Hepatocyte (in vitro differentiated cells): Measurements from ENCODE around the gene TANGO6. TPM values are rescaled to one million over a fixed set of nuclear protein-coding genes. Genes with fewer than 3 reads are reported as not detected.

ENCODE experiments used
- DNase-seq: peaks from one replicate; pipeline ENCODE4 v3.0.0-alpha.2; 2016; ENCODE audit warnings: low spot score
- H2AFZ ChIP-seq: fragments of 200-600 bp; sonication (generic); 2 replicates; pipeline ENCODE4 v1.6.0; 2016; ENCODE audit warnings: antibody characterized with exemption, mild to moderate bottlenecking
- H3K27ac ChIP-seq: fragments of 200-600 bp; sonication (generic); 2 replicates; pipeline ENCODE4 v1.5.1; 2016; ENCODE audit warnings: mild to moderate bottlenecking
- H3K27me3 ChIP-seq: fragments of 200-600 bp; sonication (generic); 2 replicates; pipeline ENCODE4 v1.6.1; 2016
- H3K36me3 ChIP-seq: fragments of 200-600 bp; sonication (generic); replicated peaks from 2 replicates; pipeline ENCODE4 v1.5.1; 2016; ENCODE audit warnings: low read depth; ENCODE audit not compliant: insufficient read depth
- H3K4me1 ChIP-seq: fragments of 200-600 bp; sonication (generic); 2 replicates; pipeline ENCODE4 v1.5.1; 2016; ENCODE audit warnings: mild to moderate bottlenecking, moderate library complexity; ENCODE audit not compliant: insufficient read depth
- H3K4me2 ChIP-seq: fragments of 200-600 bp; sonication (generic); 2 replicates; pipeline ENCODE4 v1.6.0; 2016
- H3K4me3 ChIP-seq: fragments of 200-600 bp; sonication (generic); 2 replicates; pipeline ENCODE4 v1.5.1; 2016; ENCODE audit warnings: mild to moderate bottlenecking
- H3K79me2 ChIP-seq: fragments of 200-600 bp; sonication (generic); 2 replicates; pipeline ENCODE4 v1.6.0; 2017; ENCODE audit warnings: mild to moderate bottlenecking
- H3K9me2 ChIP-seq: fragments of 200-600 bp; sonication (generic); replicated peaks from 2 replicates; pipeline ENCODE4 v1.6.0; 2017; ENCODE audit warnings: mild to moderate bottlenecking; ENCODE audit not compliant: insufficient read depth
- H3K9me3 ChIP-seq: fragments of 200-600 bp; sonication (generic); 2 replicates; pipeline ENCODE4 v1.5.1; 2016; ENCODE audit warnings: low read depth, mild to moderate bottlenecking
- H4K20me1 ChIP-seq: fragments of 200-600 bp; sonication (generic); 2 replicates; pipeline ENCODE4 v1.6.0; 2016; ENCODE audit warnings: mild to moderate bottlenecking; ENCODE audit not compliant: insufficient read depth, poor library complexity, severe bottlenecking
- EZH2 ChIP-seq: fragments of 200-600 bp; sonication (generic); IDR thresholded peaks from 2 replicates; pipeline ENCODE4 v1.6.1; 2016; ENCODE audit warnings: antibody characterized with exemption, mild to moderate bottlenecking, borderline replicate concordance
- EZH2phosphoT487 ChIP-seq: fragments of 200-600 bp; sonication (generic); IDR thresholded peaks from one replicate; pipeline ENCODE4 v1.6.1; 2018; ENCODE audit warnings: antibody characterized with exemption, mild to moderate bottlenecking, low read depth, moderate library complexity; ENCODE audit not compliant: unreplicated experiment, severe bottlenecking
- WGBS: methylation state at CpG from one replicate; pipeline ENCODE4 v1.1.6; 2016; ENCODE audit warnings: low lambda C conversion rate; ENCODE audit errors: missing lambda C conversion rate; 5-methylcytosine and 5-hydroxymethylcytosine counted together
- polyA plus RNA-seq: library from polyadenylated mRNA; unstranded; fragments of >200 nt; fragmentation: Nextera tagmentation; extraction: Ambion mirVana; gene quantifications from 2 replicates; pipeline ENCODE4 v1.2.1, GENCODE V29; 2016
- total RNA-seq: library from RNA; depleted of rRNA; stranded (reverse); fragments of >200 nt; gene quantifications from 2 replicates; pipeline ENCODE4 v1.2.3, GENCODE V29; 2014
- TF ChIP-seq, protein P1 (sequence below): fragments of 200-600 bp; sonication (generic); IDR thresholded peaks from 2 replicates; pipeline ENCODE4 v1.5.1; 2016; ENCODE audit warnings: antibody characterized with exemption, mild to moderate bottlenecking; ENCODE audit not compliant: poor library complexity

TANGO6 gene
- total and polyA plus RNA-seq, 2 experiments from 2014 or later: 4.8 to 6.5 TPM

DNA sequence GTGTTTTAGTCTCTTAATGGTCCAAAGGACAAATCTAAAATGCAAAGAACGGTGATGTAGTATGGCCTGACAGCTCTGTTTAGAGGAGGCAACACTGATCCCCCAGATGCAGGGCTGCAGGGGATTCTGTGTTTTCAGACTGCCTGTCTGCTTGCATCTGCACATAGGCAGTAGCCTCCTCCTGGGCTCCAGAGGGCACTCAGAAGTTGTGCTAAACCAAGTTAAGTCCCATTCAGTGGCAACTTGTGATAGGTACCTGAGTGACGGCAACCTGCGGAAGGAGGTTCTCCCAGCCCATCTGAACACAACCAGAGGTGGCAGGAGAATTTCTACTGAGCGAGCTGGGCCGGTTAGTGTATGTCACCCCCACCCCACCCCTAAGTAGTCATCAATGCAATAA lies 272.0 kb downstream of the TANGO6 start:
- Histone ChIP-seq H3K9me3 (no peaks in the 10 kb centered on the region), H3K9me2 (no peaks in the 10 kb centered on the region), H4K20me1 (peaks cover 9% of the 10 kb centered on the region), H3K27me3 (no peaks in the 10 kb centered on the region), H3K4me1 (no peaks in the 10 kb centered on the region), H3K4me2 (no peak overlapping the region), H3K27ac (no peak overlapping the region), H3K79me2 (no peaks in the 10 kb centered on the region), H3K4me3 (no peak overlapping the region), H3K36me3 (no peaks in the 10 kb centered on the region), H2AFZ (no peak overlapping the region)
- TF ChIP-seq, protein P1, sequence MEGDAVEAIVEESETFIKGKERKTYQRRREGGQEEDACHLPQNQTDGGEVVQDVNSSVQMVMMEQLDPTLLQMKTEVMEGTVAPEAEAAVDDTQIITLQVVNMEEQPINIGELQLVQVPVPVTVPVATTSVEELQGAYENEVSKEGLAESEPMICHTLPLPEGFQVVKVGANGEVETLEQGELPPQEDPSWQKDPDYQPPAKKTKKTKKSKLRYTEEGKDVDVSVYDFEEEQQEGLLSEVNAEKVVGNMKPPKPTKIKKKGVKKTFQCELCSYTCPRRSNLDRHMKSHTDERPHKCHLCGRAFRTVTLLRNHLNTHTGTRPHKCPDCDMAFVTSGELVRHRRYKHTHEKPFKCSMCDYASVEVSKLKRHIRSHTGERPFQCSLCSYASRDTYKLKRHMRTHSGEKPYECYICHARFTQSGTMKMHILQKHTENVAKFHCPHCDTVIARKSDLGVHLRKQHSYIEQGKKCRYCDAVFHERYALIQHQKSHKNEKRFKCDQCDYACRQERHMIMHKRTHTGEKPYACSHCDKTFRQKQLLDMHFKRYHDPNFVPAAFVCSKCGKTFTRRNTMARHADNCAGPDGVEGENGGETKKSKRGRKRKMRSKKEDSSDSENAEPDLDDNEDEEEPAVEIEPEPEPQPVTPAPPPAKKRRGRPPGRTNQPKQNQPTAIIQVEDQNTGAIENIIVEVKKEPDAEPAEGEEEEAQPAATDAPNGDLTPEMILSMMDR: no peak
- no peak for TF ChIP-seq EZH2
- TF ChIP-seq EZH2phosphoT487: no peak
- WGBS: 97% methylated on average over 5 of the region's 5 CpGs
- no peak for DNase-seq

DNA sequence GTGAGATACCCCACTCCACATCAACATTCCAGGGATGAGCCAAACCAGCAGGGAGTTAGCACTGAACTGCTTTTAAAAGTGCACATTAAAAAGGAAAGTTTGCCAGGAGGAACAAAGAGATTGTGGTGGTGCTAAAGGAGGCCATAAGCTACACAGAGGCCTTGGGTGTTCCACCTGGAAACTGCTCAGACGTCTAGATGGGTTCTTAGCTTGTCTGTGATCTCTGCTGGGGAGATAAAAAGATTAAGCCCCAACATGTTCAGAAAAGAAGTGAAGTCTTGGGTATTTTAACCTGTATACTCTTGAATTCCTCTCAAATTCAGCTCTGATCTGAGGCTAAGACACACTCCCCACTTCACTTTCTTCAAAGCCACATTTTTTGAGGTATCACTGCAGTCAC lies 272.5 kb downstream of the TANGO6 start:
- TF ChIP-seq EZH2 (no peak), EZH2phosphoT487 (no peak)
- TF ChIP-seq, protein P1: no peak
- H3K27me3 ChIP-seq: no peaks in the 10 kb centered on the region
- no peak overlapping the region for H2AFZ ChIP-seq
- no peaks in the 10 kb centered on the region for H3K9me3 ChIP-seq
- H3K4me3 ChIP-seq: no peak overlapping the region
- no peak for DNase-seq
- H3K9me2 ChIP-seq: no peaks in the 10 kb centered on the region
- H3K36me3 ChIP-seq: no peaks in the 10 kb centered on the region
- no peaks in the 10 kb centered on the region for H3K79me2 ChIP-seq
- H4K20me1 ChIP-seq: peaks cover 9% of the 10 kb centered on the region
- no peak overlapping the region for H3K4me2 ChIP-seq
- 80% methylated on average over 1 of the region's 1 CpG for WGBS
- no peaks in the 10 kb centered on the region for H3K4me1 ChIP-seq
- H3K27ac ChIP-seq: no peak overlapping the region

DNA sequence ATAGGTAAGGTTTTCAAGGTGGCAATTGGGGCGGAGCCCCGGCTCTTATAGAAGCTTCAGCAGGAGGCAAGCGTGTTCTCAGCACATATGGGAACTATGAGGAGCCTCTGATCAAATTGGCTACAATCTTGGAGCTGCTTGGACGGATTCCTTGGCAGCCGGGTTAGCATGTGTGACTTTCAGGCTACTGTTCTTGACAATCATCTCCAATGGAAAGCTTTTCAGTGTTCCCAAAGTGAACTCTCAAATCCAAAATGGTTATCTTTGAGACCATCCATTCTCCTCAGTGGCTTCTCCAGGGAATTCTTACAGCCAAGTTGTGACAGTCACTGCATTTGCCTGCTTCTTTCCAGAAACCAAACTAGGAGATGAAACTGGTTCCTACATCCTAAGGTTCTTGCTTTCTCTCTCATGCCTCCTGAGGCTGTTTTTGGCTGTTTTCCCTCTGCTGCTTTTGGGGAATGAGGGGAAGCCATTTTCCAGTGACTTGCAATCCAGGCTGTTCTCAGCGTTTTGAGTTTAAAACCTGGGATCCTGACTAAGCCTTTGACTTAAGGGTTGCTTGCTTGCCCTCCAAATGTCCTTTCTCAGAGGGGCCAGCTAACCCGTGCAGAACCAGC lies 273.0 kb downstream of the TANGO6 start:
- Histone ChIP-seq H3K9me2 (no peaks in the 10 kb centered on the region), H3K36me3 (no peaks in the 10 kb centered on the region), H3K4me2 (no peak overlapping the region), H3K79me2 (no peaks in the 10 kb centered on the region), H2AFZ (no peak overlapping the region), H3K4me1 (no peaks in the 10 kb centered on the region), H3K9me3 (no peaks in the 10 kb centered on the region), H3K27me3 (no peaks in the 10 kb centered on the region), H3K4me3 (no peak overlapping the region), H4K20me1 (peaks cover 9% of the 10 kb centered on the region), H3K27ac (no peak overlapping the region)
- DNase-seq: no peak
- no peak for TF ChIP-seq EZH2phosphoT487
- no peak for TF ChIP-seq EZH2
- WGBS: 90% methylated on average over 7 of the region's 7 CpGs

DNA sequence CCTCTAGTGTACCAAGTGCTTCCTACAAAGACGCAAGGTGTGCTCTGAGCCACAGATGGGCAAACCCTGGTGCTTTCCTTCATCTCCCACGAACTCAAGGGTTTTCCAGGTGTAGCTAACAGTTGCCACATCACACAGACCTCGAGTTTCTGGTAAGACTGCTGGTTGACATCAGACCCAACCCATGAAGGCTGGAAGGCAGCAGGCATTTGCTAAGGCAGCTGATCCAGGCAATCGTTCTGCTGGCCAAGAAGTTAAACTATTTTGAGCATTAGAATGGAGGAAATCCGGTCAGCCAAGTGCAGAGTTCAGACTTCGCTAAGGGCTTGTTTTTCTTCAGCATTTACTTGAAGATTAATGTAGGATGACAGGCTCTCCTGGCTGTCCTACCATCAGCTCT lies 273.6 kb downstream of the TANGO6 start:
- Histone ChIP-seq H3K36me3 (no peaks in the 10 kb centered on the region), H3K79me2 (no peaks in the 10 kb centered on the region), H3K27ac (no peak overlapping the region), H2AFZ (no peak overlapping the region), H3K27me3 (no peaks in the 10 kb centered on the region), H3K4me2 (no peak overlapping the region), H3K4me1 (no peaks in the 10 kb centered on the region), H3K9me2 (no peaks in the 10 kb centered on the region), H3K9me3 (no peaks in the 10 kb centered on the region), H3K4me3 (no peak overlapping the region), H4K20me1 (peaks cover 9% of the 10 kb centered on the region)
- no peak for DNase-seq
- TF ChIP-seq EZH2phosphoT487 (no peak), EZH2 (no peak)
- TF ChIP-seq, protein P1: no peak
- WGBS: 91% methylated on average over 6 of the region's 6 CpGs
